ENCODE measurements around the gene DUSP8.

- no peak for TF ChIP-seq CHD2 (IDR thresholded peaks at IDR 0.05; ENCODE audit: low read depth, low read length)
- no peak for TF ChIP-seq SMC3 (conservative IDR thresholded peaks at IDR 0.05; ENCODE audit: insufficient read depth, low read depth, low read length)
- TF ChIP-seq CTCF (IDR thresholded peaks at IDR 0.05 in 2 of 3, conservative IDR thresholded peaks at IDR 0.05 in 1 of 3; ENCODE audit: insufficient read depth in 2 of 3, low read depth in 1 of 3, low read length in 3 of 3) = no peak
- TF ChIP-seq YY1 (IDR thresholded peaks at IDR 0.05; ENCODE audit: borderline replicate concordance in 1 of 3, control insufficient read depth in 1 of 3, extremely low read depth in 1 of 3, insufficient read depth in 3 of 3, insufficient read length in 1 of 3, insufficient replicate concordance in 2 of 3, low read depth in 1 of 3, low read length in 2 of 3) = no peak
- no peak for TF ChIP-seq ETV5 (CRISPR knock-in tag; IDR thresholded peaks at IDR 0.05; ENCODE audit: low read depth)
- no peak for TF ChIP-seq NFIC (IDR thresholded peaks at IDR 0.05)
- no peak for TF ChIP-seq MAFF (IDR thresholded peaks at IDR 0.05; ENCODE audit: low read length)
These were observed 28.3 kb downstream of the DUSP8 start for GRCh38 chr11:1543606-1544263.
